Measurements from ENCODE around the gene SLC39A11. TPM values are rescaled to one million over a fixed set of nuclear protein-coding genes. Genes with fewer than 3 reads are reported as not detected.

The SLC39A11 gene
- total and polyA plus RNA-seq, 2 donors (not counting 1 experiment from before 2014, with no cell fraction given), result 12.7 to 27.4 TPM

GRCh38 chr17:72597354-72598087, 495.0 kb downstream of the SLC39A11 start:
- no peaks in the 10 kb centered on the region for H3K27me3 ChIP-seq (ENCODE audit: control insufficient read depth, insufficient read depth, low read length)

More at GRCh38 chr17:72597354-72598087, 495.0 kb downstream of the SLC39A11 start:
- H3K79me2 ChIP-seq (ENCODE audit: control insufficient read depth, insufficient read depth, low read length), result no peaks in the 10 kb centered on the region
- H3K9me3 ChIP-seq (ENCODE audit: control insufficient read depth, insufficient read depth, low read depth, low read length), result no peaks in the 10 kb centered on the region
- H3K36me3 ChIP-seq (ENCODE audit: control insufficient read depth, insufficient read depth, low read length), result no peaks in the 10 kb centered on the region
- no peak overlapping the region for H3K4me2 ChIP-seq (ENCODE audit: extremely low read depth, insufficient read depth, low read length)
- H3K9ac ChIP-seq (ENCODE audit: insufficient read depth, low read length), result no peak overlapping the region
- H4K20me1 ChIP-seq (ENCODE audit: control insufficient read depth, extremely low read depth, insufficient read depth, low read length), result no peaks in the 10 kb centered on the region
- no peaks in the 10 kb centered on the region for H3K4me1 ChIP-seq (ENCODE audit: control insufficient read depth, extremely low read depth, insufficient read depth, low read length)
- no peak overlapping the region for H3K4me3 ChIP-seq (replicated peaks in 1 of 4; ENCODE audit: control extremely low read depth in 1 of 4, insufficient read depth in 1 of 4, low read depth in 3 of 4, low read length in 4 of 4)
- TF ChIP-seq EZH2 (IDR thresholded peaks at IDR 0.05; ENCODE audit: low read length, missing control alignments), result no peak
- TF ChIP-seq CTCF (conservative IDR thresholded peaks at IDR 0.05 in 1 of 2, IDR thresholded peaks at IDR 0.05 in 1 of 2; ENCODE audit: low read depth in 1 of 2, low read length in 2 of 2), result no peak
- H2AFZ ChIP-seq (ENCODE audit: low read length), result no peak overlapping the region
- DNase-seq (ENCODE audit: low read depth in 2 of 2), result no peak
- H3K27ac ChIP-seq (ENCODE audit: insufficient read depth, low read length), result no peak overlapping the region

Other genes starting within 250 kb of the SLC39A11 start
- not detected in 2 replicates for gene SSTR2, start 72.3 kb upstream of the SLC39A11 start, total RNA-seq
- not detected in 2 replicates for gene SSTR2, start 72.3 kb upstream of the SLC39A11 start, polyA plus RNA-seq
- gene COG1, start 100.4 kb upstream of the SLC39A11 start, total RNA-seq, result 12.6 and 20.0 TPM in 2 replicates
- 21.0 and 27.0 TPM in 2 replicates for gene COG1, start 100.4 kb upstream of the SLC39A11 start, polyA plus RNA-seq
- 0.26 TPM in 1 of 2 replicates, not detected in the other for gene CPSF4L, start 169.2 kb upstream of the SLC39A11 start, total RNA-seq
- gene CPSF4L, start 169.2 kb upstream of the SLC39A11 start, polyA plus RNA-seq, result not detected in 2 replicates
- gene CDC42EP4, start 219.3 kb upstream of the SLC39A11 start, total RNA-seq, result 31.3 and 34.2 TPM in 2 replicates
- 16.9 and 20.9 TPM in 2 replicates for gene CDC42EP4, start 219.3 kb upstream of the SLC39A11 start, polyA plus RNA-seq

Data from fibroblast of lung (primary cell).